OCI-LY3 (cell line): Measurements from ENCODE around the gene DCUN1D2.

Experiments used
- EZH2phosphoT487 ChIP-seq: fragments of 200-600 bp; shearing (Covaris generic); IDR thresholded peaks from 2 replicates; pipeline ENCODE4 v1.6.1; 2018; ENCODE audit warnings: antibody characterized with exemption, mixed run types, low read depth
- TF ChIP-seq, protein P1 (sequence below): fragments of 200-600, 300-600 bp; sonication (generic); IDR thresholded peaks from 2 replicates; pipeline ENCODE4 v1.5.1; 2014; ENCODE audit warnings: antibody characterized with exemption, low read length, low read depth

DNA sequence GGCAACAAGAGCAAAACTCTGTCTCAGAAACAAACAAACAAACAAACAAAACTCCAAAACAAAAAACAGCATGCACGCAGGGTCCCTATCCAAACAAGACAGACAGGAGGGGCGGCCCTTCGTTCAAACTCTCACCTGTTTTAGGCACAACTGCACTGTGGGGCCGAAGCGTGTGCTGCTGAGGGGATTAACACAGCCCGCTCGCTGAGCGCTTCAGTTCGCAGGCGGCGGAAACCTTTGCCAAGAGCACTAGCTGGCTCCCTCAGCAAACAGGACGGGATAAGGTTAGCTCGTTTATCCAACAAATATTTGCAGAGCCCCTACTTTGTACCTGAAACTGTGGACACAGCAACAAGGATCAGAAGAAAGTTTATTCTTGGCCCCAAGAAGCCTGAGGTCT is 35.6 kb downstream of the DCUN1D2 start:
- TF ChIP-seq, protein P1, sequence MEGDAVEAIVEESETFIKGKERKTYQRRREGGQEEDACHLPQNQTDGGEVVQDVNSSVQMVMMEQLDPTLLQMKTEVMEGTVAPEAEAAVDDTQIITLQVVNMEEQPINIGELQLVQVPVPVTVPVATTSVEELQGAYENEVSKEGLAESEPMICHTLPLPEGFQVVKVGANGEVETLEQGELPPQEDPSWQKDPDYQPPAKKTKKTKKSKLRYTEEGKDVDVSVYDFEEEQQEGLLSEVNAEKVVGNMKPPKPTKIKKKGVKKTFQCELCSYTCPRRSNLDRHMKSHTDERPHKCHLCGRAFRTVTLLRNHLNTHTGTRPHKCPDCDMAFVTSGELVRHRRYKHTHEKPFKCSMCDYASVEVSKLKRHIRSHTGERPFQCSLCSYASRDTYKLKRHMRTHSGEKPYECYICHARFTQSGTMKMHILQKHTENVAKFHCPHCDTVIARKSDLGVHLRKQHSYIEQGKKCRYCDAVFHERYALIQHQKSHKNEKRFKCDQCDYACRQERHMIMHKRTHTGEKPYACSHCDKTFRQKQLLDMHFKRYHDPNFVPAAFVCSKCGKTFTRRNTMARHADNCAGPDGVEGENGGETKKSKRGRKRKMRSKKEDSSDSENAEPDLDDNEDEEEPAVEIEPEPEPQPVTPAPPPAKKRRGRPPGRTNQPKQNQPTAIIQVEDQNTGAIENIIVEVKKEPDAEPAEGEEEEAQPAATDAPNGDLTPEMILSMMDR, result no peak
- TF ChIP-seq EZH2phosphoT487, result no peak
